IPS DF 19.7 (cell line): ENCODE results near the gene ADARB2.

ENCODE experiments used
- DNase-seq: peaks from one replicate; pipeline ENCODE4 v3.0.0-alpha.2; 2013; ENCODE audit warnings: low read depth, low spot score

Gene ADARB2

GRCh38 chr10:1736144-1736971 is 967 bp downstream of the ADARB2 start:
- no peak for DNase-seq

GRCh38 chr10:1735562-1735961 is 1.8 kb downstream of the ADARB2 start:
- DNase-seq: no peak

GRCh38 chr10:1734288-1734687 is 3.0 kb downstream of the ADARB2 start:
- no peak for DNase-seq

DNA sequence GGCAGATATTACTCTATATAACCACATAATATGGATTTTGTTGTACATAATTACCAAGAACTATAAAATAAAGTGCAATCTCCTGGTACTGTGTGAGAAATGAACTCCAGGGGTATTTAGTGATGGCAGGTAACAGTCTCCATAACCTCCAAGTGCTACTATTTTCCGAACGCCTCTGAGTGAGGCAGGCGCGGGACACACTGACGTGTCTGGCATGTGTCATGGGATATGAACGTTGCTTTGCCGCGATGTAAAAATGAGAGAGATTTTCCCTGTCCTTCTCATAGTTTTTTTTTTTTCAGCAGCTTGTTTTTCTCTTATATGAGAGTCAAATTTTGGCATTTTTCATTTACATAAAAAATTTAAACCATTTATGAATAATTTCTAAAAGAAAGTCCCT is 3.6 kb downstream of the ADARB2 start:
- no peak for DNase-seq

- no peak for DNase-seq
Measured at GRCh38 chr10:1732564-1732996, 4.7 kb downstream of the ADARB2 start.

DNA sequence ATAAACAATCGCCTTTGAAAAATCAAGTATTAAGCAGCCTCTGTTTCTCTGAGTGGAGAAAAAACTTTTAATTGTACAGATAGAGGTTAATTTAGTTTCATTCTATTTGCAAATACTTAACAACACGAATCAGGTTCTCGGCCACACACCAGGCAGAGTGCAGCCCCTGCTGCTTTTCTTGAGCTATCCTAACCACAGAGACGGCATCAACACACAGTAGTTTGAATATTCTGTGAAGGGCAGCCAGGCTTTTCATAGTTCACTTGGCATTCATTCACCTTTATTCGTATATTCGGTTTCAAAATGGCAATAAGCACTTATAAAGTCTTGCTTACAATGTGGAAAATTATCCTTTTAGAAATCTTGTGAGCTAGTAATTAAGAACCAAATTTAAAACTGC is 5.7 kb downstream of the ADARB2 start:
- DNase-seq: no peak

DNA sequence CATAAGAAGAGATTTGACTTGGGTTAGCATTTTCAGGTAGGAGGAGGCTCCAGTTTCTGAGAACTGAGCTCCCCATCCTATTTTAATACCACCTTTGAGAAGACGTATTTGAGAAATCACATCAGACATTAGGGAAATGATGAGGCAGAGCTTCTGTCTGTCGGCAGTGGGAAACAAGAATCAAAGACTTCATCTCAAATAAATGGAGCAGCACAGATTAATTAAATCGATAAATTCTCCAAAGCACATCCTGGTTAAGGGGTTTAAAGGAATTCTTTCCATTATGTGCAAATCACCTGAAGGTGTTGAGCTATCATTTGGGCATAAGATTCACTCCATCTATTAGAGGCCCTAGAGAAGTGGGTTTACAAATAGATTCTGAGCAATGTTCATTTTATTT is 7.6 kb downstream of the ADARB2 start:
- no peak for DNase-seq

GRCh38 chr10:1726861-1727260 is 10.5 kb downstream of the ADARB2 start:
- no peak for DNase-seq

DNA sequence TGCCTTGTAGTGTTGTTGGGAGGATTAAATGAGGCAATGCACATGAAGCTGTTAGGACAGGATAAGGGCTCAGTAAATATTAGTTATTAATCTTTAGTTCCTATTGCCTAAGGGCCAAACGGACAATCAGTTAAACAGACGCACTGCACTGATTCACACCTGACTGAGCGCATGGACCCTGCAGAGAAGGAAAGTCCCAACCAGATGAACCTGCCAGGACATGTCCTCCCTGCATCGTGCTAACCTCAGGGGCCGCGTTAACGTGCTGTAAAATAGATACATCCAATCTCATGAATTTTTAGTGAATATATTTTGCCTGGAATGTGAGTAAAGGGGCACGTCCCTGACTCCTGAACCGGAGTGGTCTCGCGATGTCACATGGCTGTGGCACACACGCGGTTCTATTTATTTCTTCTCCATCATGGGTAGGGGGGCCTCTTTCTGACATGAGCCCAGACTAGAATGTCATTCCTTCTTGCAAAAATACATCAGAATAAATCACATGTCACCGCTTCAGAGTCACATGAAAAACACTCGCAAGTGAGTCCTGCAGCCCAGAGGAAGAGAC is 12.3 kb downstream of the ADARB2 start:
- DNase-seq: no peak

DNA sequence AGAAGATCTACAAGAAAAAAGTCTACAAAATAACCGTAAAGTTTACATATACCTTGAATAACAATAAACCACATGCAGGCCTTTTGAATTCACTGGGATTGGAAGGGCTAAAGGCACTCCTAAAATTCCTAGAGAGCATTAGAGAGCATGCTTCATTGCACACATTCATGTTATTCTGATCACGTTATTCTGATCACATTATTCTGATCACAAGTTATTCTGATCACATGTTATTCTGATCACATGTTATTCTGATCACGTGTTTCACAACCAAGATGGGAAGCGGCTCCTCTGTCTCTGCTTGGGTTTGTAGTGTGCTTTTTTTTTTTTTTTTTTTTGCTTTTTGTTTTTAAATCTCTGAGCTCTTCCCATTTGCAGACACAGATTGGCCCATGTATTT is 20.5 kb downstream of the ADARB2 start:
- DNase-seq: no peak

GRCh38 chr10:1715821-1716220 is 21.5 kb downstream of the ADARB2 start:
- DNase-seq: peak; percentile 38

- DNase-seq: no peak
Measured at GRCh38 chr10:1712944-1713671, 24.2 kb downstream of the ADARB2 start.

DNA sequence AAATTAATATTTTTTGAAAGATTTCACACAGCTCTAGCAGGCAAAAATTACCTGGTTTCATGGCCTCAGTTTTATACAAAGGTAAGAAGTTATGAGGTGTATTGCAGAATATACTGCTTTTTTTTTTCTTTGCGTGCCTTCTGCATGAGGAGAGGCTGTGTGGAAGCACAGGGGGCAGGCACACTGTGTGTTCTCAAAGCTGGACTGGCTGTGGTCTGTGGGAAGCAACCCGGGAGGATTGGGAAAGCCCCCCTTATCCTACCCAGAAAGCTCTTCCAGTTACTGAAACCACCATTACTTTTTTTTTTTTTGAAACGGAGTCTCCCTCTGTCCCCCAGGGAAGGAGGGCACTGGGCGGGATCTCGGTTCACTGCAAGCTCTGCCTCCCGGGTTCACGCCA is 25.0 kb downstream of the ADARB2 start:
- DNase-seq: no peak

DNA sequence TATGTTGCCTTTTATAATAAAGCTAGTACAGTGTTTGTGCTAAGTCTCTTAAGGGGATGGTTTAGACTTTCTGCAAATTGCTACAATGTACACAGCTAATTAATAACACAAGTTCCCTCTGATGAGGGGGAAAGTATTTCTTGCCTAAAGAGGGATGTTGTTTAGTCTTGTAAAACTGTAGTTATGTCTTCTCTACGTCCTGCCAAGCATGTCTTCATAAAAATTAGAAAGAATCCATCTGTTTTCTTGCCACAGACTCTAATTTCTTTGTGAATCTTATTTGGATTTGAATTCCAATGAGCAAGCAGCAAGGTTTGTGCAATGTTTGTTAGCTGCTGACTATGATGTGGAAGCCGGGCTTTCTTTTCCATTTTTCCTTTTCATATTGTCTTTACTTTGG is 28.2 kb downstream of the ADARB2 start:
- DNase-seq: no peak

DNA sequence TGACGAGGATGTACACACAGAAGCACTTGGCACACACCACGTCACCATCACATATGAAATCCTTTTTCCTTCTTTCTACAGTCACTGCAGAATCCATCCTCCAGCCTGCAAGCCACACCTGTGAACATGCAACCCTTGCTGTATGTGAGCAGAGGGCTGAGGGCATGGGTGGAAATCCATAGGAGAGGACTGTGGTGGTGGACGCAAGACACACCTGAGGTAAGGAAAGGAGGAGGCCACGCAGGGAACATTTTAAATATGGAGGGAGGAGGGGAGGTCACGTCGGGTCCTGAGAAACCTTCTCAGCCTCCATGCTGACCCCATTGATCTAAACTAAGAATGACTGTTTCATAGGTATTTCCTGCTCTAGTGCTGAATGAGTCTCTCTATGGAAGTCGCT is 28.6 kb downstream of the ADARB2 start:
- no peak for DNase-seq

DNA sequence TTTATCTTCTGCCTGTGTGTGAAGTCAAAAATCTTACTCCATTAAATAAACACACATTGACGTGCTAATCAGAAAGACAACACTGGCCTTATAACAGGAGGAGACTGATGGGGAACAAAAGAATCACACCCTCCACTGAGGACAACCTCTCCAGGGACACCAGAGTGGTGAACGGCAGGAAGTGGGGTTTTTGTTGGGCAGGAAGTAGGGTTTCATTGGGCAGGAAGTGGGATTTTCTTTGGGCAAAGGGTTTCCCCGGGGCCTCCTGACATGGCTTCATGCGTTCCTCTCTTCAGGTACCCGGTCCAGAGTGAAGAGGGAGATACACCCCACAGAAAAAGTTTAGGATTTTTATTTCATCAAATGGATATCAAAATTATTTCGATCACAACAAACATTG is 30.6 kb downstream of the ADARB2 start:
- no peak for DNase-seq

DNA sequence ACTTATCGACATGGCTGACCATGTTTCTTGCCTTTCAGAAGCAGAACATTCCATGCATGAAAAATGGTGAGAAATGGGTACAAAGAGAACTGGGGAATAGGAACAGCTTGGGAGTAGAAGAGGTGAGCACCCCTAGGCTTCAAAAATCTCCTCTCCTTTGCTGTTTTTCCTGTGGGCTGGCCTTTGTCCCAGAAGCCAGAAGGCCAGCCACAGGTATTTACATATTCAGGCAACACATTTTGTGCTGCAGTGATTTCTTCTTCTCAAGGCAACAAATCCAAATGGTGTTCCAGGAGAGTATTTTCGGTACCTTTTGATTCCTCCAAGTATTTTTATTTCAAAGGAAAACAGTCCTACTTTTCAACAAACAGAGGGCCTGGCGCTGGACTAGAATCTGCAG is 31.1 kb downstream of the ADARB2 start:
- no peak for DNase-seq

DNA sequence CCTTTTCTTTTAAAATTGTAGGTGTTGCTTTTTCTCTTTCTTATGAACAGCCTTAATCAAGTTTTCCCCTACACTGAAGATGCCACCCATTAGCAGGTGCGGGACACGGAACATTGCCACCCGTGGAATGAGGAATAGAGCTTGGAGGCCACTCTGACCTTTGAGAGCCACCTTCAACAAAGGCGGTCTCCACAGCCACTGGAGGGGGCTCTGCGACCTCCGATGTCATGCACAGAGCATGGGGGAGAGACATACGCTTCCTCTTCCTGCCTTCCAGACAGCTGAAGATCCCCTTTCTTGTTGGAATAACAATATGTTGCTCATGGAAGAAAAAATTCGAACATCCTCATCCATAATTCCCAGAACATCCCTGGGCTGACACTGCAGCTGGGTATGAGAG is 39.1 kb downstream of the ADARB2 start:
- DNase-seq: no peak

DNA sequence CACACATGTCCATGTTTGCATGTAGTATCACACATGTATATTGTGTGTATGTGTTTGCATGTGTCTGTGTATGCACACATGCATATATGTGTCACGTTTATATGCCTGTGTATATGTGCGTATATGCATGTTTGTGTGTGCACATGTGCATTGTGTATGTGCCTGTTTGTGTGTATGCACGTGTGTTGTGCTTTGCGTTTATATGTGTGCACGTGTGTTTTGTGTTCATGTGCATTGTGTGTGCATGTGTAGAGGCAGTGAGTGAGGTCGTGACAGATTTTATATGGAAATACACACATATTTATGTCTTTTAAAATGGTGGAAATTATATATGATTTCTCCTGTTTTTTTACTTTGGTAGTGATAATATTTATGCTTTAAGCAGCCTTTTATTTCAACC is 41.2 kb downstream of the ADARB2 start:
- no peak for DNase-seq

- no peak for DNase-seq
Measured at GRCh38 chr10:1690086-1690485, 47.2 kb downstream of the ADARB2 start.

- no peak for DNase-seq
Measured at GRCh38 chr10:1688531-1688930, 48.8 kb downstream of the ADARB2 start.

GRCh38 chr10:1687623-1688150 is 49.6 kb downstream of the ADARB2 start:
- DNase-seq: no peak

GRCh38 chr10:1687190-1687589 is 50.1 kb downstream of the ADARB2 start:
- DNase-seq: no peak
